ENCODE measurements around the gene TRPC1. TPM values are rescaled to one million over a fixed set of nuclear protein-coding genes. Genes with fewer than 3 reads are reported as not detected.

The TRPC1 gene
- total RNA-seq, 4 donors from 2014 or later = 0.75 to 1.7 (median 1.1) TPM

DNA sequence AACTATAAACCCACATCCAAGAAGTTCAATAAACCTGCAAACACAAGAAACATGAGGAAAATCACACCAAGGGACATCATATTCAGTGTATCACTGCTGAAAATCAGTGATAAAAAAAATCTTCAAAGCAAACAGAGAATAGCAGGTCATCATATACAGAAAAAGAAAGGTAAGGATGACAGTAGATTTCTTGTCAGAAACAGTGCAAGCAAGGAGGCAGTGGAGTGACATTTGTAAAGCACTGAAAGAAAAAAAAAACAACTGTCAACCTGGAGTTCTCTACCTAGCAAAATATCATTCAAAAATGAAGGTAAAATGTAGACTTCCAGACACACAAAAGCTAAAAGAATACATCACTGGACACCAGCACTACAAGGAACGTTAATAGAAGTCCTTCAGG is 71.5 kb downstream of the TRPC1 start:
- Histone ChIP-seq H3K4me3 (no peak overlapping the region), H3K27me3 (no peaks in the 10 kb centered on the region), H3K9me3 (no peaks in the 10 kb centered on the region), H3K36me3 (no peaks in the 10 kb centered on the region), H3K27ac (no peak overlapping the region), H3K4me1 (no peaks in the 10 kb centered on the region)
- in situ Hi-C loops (cut with MboI; ENCODE audit: low sequenced_read_pairs in 4 of 4) (no loop called here), intact Hi-C loops (cut with DNase I; ENCODE audit: low total_unique reads) (no loop called here)
- no peak for DNase-seq
- no peak for ATAC-seq
- TF ChIP-seq POLR2A (IDR thresholded peaks at IDR 0.05) = no peak
- TF ChIP-seq, protein P1, sequence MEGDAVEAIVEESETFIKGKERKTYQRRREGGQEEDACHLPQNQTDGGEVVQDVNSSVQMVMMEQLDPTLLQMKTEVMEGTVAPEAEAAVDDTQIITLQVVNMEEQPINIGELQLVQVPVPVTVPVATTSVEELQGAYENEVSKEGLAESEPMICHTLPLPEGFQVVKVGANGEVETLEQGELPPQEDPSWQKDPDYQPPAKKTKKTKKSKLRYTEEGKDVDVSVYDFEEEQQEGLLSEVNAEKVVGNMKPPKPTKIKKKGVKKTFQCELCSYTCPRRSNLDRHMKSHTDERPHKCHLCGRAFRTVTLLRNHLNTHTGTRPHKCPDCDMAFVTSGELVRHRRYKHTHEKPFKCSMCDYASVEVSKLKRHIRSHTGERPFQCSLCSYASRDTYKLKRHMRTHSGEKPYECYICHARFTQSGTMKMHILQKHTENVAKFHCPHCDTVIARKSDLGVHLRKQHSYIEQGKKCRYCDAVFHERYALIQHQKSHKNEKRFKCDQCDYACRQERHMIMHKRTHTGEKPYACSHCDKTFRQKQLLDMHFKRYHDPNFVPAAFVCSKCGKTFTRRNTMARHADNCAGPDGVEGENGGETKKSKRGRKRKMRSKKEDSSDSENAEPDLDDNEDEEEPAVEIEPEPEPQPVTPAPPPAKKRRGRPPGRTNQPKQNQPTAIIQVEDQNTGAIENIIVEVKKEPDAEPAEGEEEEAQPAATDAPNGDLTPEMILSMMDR (IDR thresholded peaks at IDR 0.05 in 4 of 5, conservative IDR thresholded peaks at IDR 0.05 in 1 of 5) = no peak

DNA sequence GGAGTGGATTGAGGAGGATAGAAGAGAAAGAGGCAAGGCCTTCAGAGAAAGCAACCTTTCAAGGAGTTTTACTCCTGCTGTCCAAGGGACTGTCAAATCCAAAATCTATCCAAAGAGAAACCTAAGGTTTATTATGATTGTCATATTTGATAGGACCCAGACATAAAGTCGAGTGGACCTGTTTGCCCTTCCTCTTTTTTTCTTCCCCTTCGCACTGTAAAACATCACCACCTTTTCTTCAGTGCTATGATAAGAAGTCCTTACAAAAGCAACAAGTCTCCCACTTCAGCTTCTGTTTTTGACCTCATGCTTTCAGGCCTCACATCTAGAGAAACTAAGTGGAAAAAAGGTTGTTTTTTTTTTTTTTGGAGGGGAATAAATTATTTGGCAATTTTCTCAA is 73.0 kb downstream of the TRPC1 start:
- H3K36me3 ChIP-seq = no peaks in the 10 kb centered on the region
- no peak overlapping the region for H3K27ac ChIP-seq
- no peaks in the 10 kb centered on the region for H3K27me3 ChIP-seq
- in situ Hi-C loops (cut with MboI; ENCODE audit: low sequenced_read_pairs in 4 of 4) = no loop called here
- intact Hi-C loops (cut with DNase I; ENCODE audit: low total_unique reads) = no loop called here
- DNase-seq (no peak), ATAC-seq (no peak)
- no peak overlapping the region for H3K4me3 ChIP-seq
- H3K4me1 ChIP-seq = no peaks in the 10 kb centered on the region
- H3K9me3 ChIP-seq = no peaks in the 10 kb centered on the region
- TF ChIP-seq, protein P1 (IDR thresholded peaks at IDR 0.05 in 4 of 5, conservative IDR thresholded peaks at IDR 0.05 in 1 of 5) = no peak
- TF ChIP-seq POLR2A (IDR thresholded peaks at IDR 0.05) = no peak

DNA sequence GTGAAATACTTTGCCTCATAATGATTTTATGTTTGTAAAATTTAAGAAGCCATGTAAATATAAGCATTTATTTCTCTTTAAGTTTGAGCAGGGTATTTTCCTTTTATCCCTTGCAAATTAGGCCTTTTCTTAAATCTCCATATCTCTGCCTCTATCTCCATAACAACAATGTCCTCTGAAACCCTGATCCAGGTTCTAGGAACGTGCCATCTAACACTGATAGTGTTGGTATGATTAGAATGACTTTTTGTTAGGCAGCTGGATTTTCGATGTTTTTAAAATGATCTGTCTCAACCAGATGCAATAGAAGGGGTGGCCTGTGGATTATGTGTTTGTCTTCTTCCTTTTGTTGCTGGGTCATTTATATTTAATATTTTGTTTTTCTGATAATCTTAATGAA is 77.9 kb downstream of the TRPC1 start:
- in situ Hi-C loops (cut with MboI; ENCODE audit: low sequenced_read_pairs in 4 of 4) (no loop called here), intact Hi-C loops (cut with DNase I; ENCODE audit: low total_unique reads) (no loop called here)
- TF ChIP-seq POLR2A (IDR thresholded peaks at IDR 0.05) = no peak
- TF ChIP-seq, protein P1 (IDR thresholded peaks at IDR 0.05 in 4 of 5, conservative IDR thresholded peaks at IDR 0.05 in 1 of 5) = no peak
- no peaks in the 10 kb centered on the region for H3K27me3 ChIP-seq
- H3K4me3 ChIP-seq = no peak overlapping the region
- no peaks in the 10 kb centered on the region for H3K36me3 ChIP-seq
- H3K9me3 ChIP-seq = no peaks in the 10 kb centered on the region
- DNase-seq = no peak
- H3K4me1 ChIP-seq = no peaks in the 10 kb centered on the region
- no peak for ATAC-seq
- no peak overlapping the region for H3K27ac ChIP-seq

DNA sequence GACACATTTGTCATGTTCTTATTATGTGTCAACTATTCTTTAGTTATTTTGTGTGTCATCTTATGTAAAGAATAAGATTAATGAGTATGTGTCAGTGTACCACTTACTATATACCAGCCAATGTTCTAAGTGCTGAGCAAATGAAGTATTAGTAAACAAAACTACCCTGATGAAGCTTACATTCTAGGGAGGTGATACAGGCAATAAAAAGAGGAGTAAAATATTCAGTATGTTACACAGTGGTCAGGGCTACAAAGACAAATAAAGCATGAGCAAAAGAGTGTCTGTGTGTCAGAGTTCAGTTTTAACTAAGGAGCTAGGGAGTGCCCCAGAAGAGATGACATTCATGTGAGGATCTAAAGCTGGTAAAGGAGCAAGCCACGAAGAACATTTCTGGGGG is 79.1 kb downstream of the TRPC1 start:
- H3K4me1 ChIP-seq = no peaks in the 10 kb centered on the region
- intact Hi-C loops (cut with DNase I; ENCODE audit: low total_unique reads) = no loop called here
- H3K9me3 ChIP-seq = no peaks in the 10 kb centered on the region
- H3K27me3 ChIP-seq = no peaks in the 10 kb centered on the region
- DNase-seq = no peak
- no peaks in the 10 kb centered on the region for H3K36me3 ChIP-seq
- in situ Hi-C loops (cut with MboI; ENCODE audit: low sequenced_read_pairs in 4 of 4) = no loop called here
- TF ChIP-seq, protein P1 (IDR thresholded peaks at IDR 0.05 in 4 of 5, conservative IDR thresholded peaks at IDR 0.05 in 1 of 5) = no peak
- TF ChIP-seq POLR2A (IDR thresholded peaks at IDR 0.05) = no peak
- no peak for ATAC-seq
- no peak overlapping the region for H3K27ac ChIP-seq
- no peak overlapping the region for H3K4me3 ChIP-seq

All from gastrocnemius medialis (tissue), 4 donors.